Uterus (tissue), 4 donors: ENCODE results near the gene SLC16A6. TPM values are rescaled to one million over a fixed set of nuclear protein-coding genes. Genes with fewer than 3 reads are reported as not detected.
"Not testable (repeated sequence)": the region's sequence is repeated elsewhere in the genome, so short reads cannot be mapped to it uniquely, and the experiment has no call there.

Experiments
- DNase-seq, 2 donors: peaks; one replicate each; pipeline ENCODE4 v3.0.0-alpha.2; 2019 to 2020
- H3K27ac ChIP-seq, 2 donors: fragments of 200-600 bp; sonication (generic); 1 replicate in 1 of 2; 2 replicates in 1 of 2; pipeline ENCODE4 v1.5.1; 2016 to 2018
- H3K27me3 ChIP-seq, 2 donors: fragments of 200-600 bp; sonication (generic); one replicate each; pipeline ENCODE4 v1.5.1; 2018 to 2019; ENCODE audit warnings: control low read depth in 1 of 2
- H3K36me3 ChIP-seq, 2 donors: fragments of 200-600 bp; sonication (generic); one replicate each; pipeline ENCODE4 v1.5.1; 2019; ENCODE audit warnings: control low read depth in 1 of 2
- H3K4me1 ChIP-seq, 2 donors: fragments of 200-600 bp; sonication (generic); one replicate each; pipeline ENCODE4 v1.5.1; 2018 to 2019; ENCODE audit warnings: control low read depth in 1 of 2
- H3K4me3 ChIP-seq, 2 donors: fragments of 200-600 bp; sonication (generic); 1 replicate in 1 of 2; 2 replicates in 1 of 2; pipeline ENCODE4 v1.5.1; 2018 to 2019; ENCODE audit warnings: mild to moderate bottlenecking in 1 of 2
- H3K9me3 ChIP-seq, 2 donors: fragments of 200-600 bp; sonication (generic); one replicate each; pipeline ENCODE4 v1.5.1; 2019; ENCODE audit warnings: control low read depth in 1 of 2
- CTCF ChIP-seq, 4 experiments: fragments of 200-600 bp in 2 of 4; fragments of 450-650 bp in 2 of 4; sonication (generic) in 2 of 4; IDR thresholded peaks; one replicate each; pipeline ENCODE4 v1.5.1; 2016 to 2019; ENCODE audit warnings: antibody characterized with exemption in 4 of 4, mild to moderate bottlenecking in 2 of 4, moderate library complexity in 1 of 4
- POLR2A ChIP-seq, 2 donors: fragments of 450-650 bp; IDR thresholded peaks; one replicate each; pipeline ENCODE4 v1.6.1; 2016; ENCODE audit warnings: antibody characterized with exemption in 2 of 2, mild to moderate bottlenecking in 1 of 2, moderate library complexity in 1 of 2
- intact Hi-C: fragments of 100-400 bp; cut with DNase I; formaldehyde crosslinking; loops from one replicate; pipeline ENCODE4 v1.15.1; 2023; ENCODE audit warnings: low total_unique reads
- total RNA-seq, 4 donors: library from RNA; depleted of rRNA in 3 of 4; stranded (reverse); fragments of >200 nt in 3 of 4; gene quantifications; one replicate each; pipeline versions ENCODE4 v1.1.0 to v1.2.4, GENCODE V29; 2014 to 2023
- donor health status: DM: yes; HTN: yes; CAD: no.

SLC16A6 gene, protein sequence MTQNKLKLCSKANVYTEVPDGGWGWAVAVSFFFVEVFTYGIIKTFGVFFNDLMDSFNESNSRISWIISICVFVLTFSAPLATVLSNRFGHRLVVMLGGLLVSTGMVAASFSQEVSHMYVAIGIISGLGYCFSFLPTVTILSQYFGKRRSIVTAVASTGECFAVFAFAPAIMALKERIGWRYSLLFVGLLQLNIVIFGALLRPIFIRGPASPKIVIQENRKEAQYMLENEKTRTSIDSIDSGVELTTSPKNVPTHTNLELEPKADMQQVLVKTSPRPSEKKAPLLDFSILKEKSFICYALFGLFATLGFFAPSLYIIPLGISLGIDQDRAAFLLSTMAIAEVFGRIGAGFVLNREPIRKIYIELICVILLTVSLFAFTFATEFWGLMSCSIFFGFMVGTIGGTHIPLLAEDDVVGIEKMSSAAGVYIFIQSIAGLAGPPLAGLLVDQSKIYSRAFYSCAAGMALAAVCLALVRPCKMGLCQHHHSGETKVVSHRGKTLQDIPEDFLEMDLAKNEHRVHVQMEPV
- 1 to 10 TPM in 2 of 4 donors, under 1 TPM in 1, not detected in 1; 0.35 to 1.5 (median 1.0) TPM for total RNA-seq

DNA sequence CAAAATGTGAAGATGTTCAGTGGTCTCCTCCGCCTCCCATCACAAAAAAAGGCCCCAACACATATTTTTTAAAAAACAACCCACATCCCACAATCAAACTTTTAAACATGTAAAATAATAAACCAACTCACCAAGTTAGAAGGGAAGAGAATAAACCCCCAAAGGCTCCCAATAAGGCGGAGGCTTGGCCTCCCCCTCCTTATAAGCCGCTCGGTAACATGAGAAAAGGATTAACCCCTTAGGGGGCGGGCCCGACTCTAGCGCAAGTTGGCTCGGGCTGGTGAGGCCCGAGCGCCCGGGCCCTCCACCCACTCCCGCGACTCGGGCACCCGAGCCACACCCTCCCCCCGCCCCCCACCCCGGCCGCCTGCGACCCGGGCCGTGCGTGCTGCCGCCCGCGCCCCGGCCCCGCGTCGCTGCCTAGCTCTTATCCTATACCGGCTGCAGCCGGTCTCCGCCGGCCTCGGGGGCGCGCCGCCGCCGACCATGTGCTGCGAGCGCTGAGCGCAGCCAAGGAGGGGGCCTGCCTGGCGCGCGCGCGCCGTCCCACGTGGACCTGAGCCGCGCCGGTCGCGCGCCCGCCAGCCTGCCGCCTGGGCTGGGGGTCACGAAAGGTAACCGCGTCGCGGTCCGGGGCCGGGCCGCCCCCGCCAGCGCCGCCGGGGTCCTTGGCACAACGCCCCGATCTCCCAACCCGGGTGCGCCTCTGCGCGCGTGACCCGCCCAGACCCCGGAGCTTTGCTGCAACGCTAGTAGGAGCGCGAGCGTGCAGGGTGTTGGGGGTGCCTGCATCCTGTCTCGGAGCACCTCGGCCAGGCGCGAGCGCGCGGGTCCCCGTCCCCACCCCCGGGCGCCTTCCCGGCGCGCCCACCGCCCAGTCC, at the start of gene SLC16A6, which contains the start of gene ARSG:
Gene SLC16A6 (minus strand): TSS at position 173 of the 881 bp plus-strand sequence. CDS start 12,807 bp downstream, outside the sequence.
Gene ARSG (plus strand): TSS at position 541 of the 881 bp plus-strand sequence. CDS start 15,999 bp downstream, outside the sequence.
- Histone ChIP-seq H3K9me3 (no peaks in the 10 kb centered on the region), H3K4me1 (peaks cover 0 to 16% of the 10 kb centered on the region in 2 donors)
- peak in 1 of 2 donors; percentile 48 for DNase-seq

GRCh38 chr17:68334393-68334792, 43.5 kb upstream of the SLC16A6 start:
- Histone ChIP-seq H3K4me1 (no peaks in the 10 kb centered on the region), H3K4me3 (no peak overlapping the region), H3K36me3 (no peaks in the 10 kb centered on the region), H3K9me3 (peaks cover 0 to 10% of the 10 kb centered on the region in 2 donors), H3K27me3 (no peaks in the 10 kb centered on the region), H3K27ac (no peak overlapping the region)
- intact Hi-C loops, result no loop called here
- DNase-seq, result no peak
- TF ChIP-seq POLR2A (IDR thresholded peaks at IDR 0.05) (no peak), CTCF (IDR thresholded peaks at IDR 0.05) (no peak)

More for the DNA sequence above, at the start of gene SLC16A6, which contains the start of gene ARSG:
- no peaks in the 10 kb centered on the region for H3K36me3 ChIP-seq
- intact Hi-C loops, result no loop called here
- H3K27ac ChIP-seq, result peak within 1 kb of the TSS; percentile 29 to 51
- TF ChIP-seq POLR2A (IDR thresholded peaks at IDR 0.05) (no peak), CTCF (IDR thresholded peaks at IDR 0.05) (no peak)
- H3K27me3 ChIP-seq, result no peaks in the 10 kb centered on the region
- peak within 1 kb of the TSS; percentile 33 to 65 for H3K4me3 ChIP-seq

DNA sequence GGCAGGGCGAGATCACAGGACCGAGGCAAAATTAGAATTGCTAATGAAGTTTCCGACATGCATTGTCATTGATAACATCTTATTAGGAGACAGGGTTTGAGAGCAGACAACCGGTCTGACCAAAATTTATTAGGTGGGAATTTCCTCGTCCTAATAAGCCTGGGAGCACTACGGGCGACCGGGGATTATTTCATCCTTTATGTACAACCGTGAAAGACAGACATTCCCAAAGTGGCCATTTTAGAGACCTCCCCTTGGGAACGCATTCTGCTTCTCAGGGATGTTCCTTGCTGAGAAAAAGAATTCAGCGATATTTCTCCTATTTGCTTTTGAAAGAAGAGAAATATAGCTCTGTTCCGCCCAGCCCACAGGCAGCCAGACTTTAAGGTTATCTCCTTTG, 41.0 kb upstream of the SLC16A6 start:
- H3K36me3 ChIP-seq, H3K4me1 ChIP-seq, H3K27ac ChIP-seq, DNase-seq, H3K27me3 ChIP-seq, intact Hi-C loops, H3K4me3 ChIP-seq, H3K9me3 ChIP-seq: not testable (repeated sequence)

DNA sequence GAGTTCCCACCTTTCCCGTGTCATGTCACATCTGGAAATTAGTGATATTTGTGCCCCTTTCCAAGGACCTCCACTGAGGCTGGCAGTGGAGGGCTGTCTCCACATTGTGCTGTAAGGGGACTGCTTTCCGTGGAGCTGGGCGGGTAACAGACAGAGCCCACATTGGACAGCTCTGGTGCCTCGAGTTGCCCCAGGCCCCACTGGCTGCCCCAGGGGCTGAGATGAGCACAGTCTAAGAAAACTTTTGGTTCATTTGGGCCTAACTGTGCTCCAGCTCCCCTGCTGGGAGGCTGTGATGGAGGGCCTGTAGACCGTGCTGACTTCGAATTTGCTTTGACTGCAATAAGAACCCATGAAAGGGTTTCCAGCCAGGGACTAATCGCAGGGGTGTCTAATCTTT, 38.4 kb upstream of the SLC16A6 start:
- Histone ChIP-seq H3K27me3 (no peaks in the 10 kb centered on the region), H3K4me3 (no peak overlapping the region), H3K4me1 (no peaks in the 10 kb centered on the region), H3K36me3 (no peaks in the 10 kb centered on the region), H3K9me3 (peaks cover 0 to 10% of the 10 kb centered on the region in 2 donors), H3K27ac (no peak overlapping the region)
- intact Hi-C loops, result no loop called here
- no peak for DNase-seq
- TF ChIP-seq POLR2A (IDR thresholded peaks at IDR 0.05), result no peak

GRCh38 chr17:68328676-68329075, 37.7 kb upstream of the SLC16A6 start:
- no peaks in the 10 kb centered on the region for H3K36me3 ChIP-seq
- H3K27me3 ChIP-seq, result no peaks in the 10 kb centered on the region
- intact Hi-C loops, result no loop called here
- no peak for TF ChIP-seq CTCF (IDR thresholded peaks at IDR 0.05)
- TF ChIP-seq POLR2A (IDR thresholded peaks at IDR 0.05), result no peak
- no peaks in the 10 kb centered on the region for H3K4me1 ChIP-seq
- peaks cover 0 to 10% of the 10 kb centered on the region in 2 donors for H3K9me3 ChIP-seq
- DNase-seq, result no peak
- H3K4me3 ChIP-seq, result no peak overlapping the region
- H3K27ac ChIP-seq, result no peak overlapping the region
